Gastroesophageal sphincter (tissue), 4 donors: Measurements from ENCODE around the gene TTC7B. TPM values are rescaled to one million over a fixed set of nuclear protein-coding genes. Genes with fewer than 3 reads are reported as not detected.

ENCODE experiments used
- ATAC-seq: fragments of 150-250 bp; one replicate; pipeline ENCODE4 v1.9.1; 2016; ENCODE audit warnings: mild to moderate bottlenecking, moderate library complexity
- H3K27ac ChIP-seq, 4 donors: fragments of 200-600 bp; sonication (generic) in 3 of 4; 1 replicate in 3 of 4; 2 replicates in 1 of 4; pipeline ENCODE4 v1.5.1; 2016 to 2019
- H3K27me3 ChIP-seq: fragments of 200-600 bp; sonication (generic); one replicate; pipeline ENCODE4 v1.5.1; 2019
- H3K36me3 ChIP-seq, 2 donors: fragments of 200-600 bp; sonication (generic); one replicate each; pipeline ENCODE4 v1.5.1; 2019; ENCODE audit warnings: control low read depth in 1 of 2
- H3K4me1 ChIP-seq, 3 donors: fragments of 200-600 bp; sonication (generic); 1 replicate in 2 of 3; 2 replicates in 1 of 3; pipeline ENCODE4 v1.5.1; 2016 to 2019; ENCODE audit warnings: control low read depth in 2 of 3
- H3K4me3 ChIP-seq, 2 donors: fragments of 200-600 bp; sonication (generic); one replicate each; pipeline ENCODE4 v1.5.1; 2019; ENCODE audit warnings: mild to moderate bottlenecking in 1 of 2, moderate library complexity in 1 of 2
- H3K9me3 ChIP-seq, 3 donors: fragments of 200-600 bp; sonication (generic); one replicate each; pipeline ENCODE4 v1.5.1; 2017 to 2019; ENCODE audit warnings: control low read depth in 2 of 3
- EP300 ChIP-seq: sonication (generic); formaldehyde crosslinking; IDR thresholded peaks from one replicate; pipeline ENCODE4 v1.6.1; 2017; ENCODE audit warnings: antibody characterized with exemption, mild to moderate bottlenecking
- POLR2A ChIP-seq, 2 donors: fragments of 450-650 bp; IDR thresholded peaks; one replicate each; pipeline ENCODE4 v1.6.1; 2017; ENCODE audit warnings: antibody characterized with exemption in 2 of 2, mild to moderate bottlenecking in 2 of 2, moderate library complexity in 1 of 2
- POLR2AphosphoS5 ChIP-seq: sonication (generic); formaldehyde crosslinking; IDR thresholded peaks from one replicate; pipeline ENCODE4 v1.6.1; 2017; ENCODE audit warnings: antibody characterized with exemption
- WGBS, 2 donors: methylation state at CpG; one replicate each; pipeline ENCODE4 v1.1.5; 2018; ENCODE audit warnings: low coverage in 1 of 2; 5-methylcytosine and 5-hydroxymethylcytosine counted together
- total RNA-seq, 4 donors: library from RNA; depleted of rRNA; stranded (reverse); fragments of >200 nt; gene quantifications; one replicate each; pipeline ENCODE4 v1.1.0, GENCODE V29; 2016
- TF ChIP-seq, protein P1 (sequence below), 4 experiments: fragments of 200-600 bp in 2 of 4; fragments of 450-650 bp in 2 of 4; sonication (generic) in 1 of 4; IDR thresholded peaks; one replicate each; pipeline ENCODE4 v1.5.1; 2017 to 2019; ENCODE audit warnings: antibody characterized with exemption in 4 of 4, mild to moderate bottlenecking in 2 of 4, moderate library complexity in 2 of 4

Gene TTC7B
- total RNA-seq, 4 donors from 2014 or later = 59.0 to 170 (median 64.1) TPM

DNA sequence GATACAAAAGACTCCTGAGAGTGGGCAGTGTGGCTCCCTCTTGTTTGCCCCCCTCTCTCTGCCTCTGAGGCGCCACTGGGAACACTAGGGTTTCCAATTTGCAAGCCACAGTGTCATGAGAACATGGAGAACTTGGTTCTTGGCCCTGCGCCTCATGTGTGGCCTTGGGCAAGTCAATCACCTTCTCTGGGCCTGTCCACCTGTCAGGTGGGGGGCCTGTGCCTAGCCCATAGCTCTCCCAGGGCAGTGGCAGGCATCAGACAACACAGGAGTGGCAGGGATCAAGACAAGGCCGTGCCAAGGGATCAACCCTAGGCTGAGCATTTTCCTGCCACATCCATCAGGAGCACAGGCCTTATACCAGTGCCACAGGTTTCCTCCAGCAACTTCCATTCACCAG lies 234.1 kb downstream of the TTC7B start:
- H3K9me3 ChIP-seq = no peaks in the 10 kb centered on the region
- no peak overlapping the region for H3K27ac ChIP-seq
- WGBS, 2 donors = no CpG with 5 or more reads among the region's 3 CpGs
- peaks cover 0 to 67% of the 10 kb centered on the region in 2 donors for H3K36me3 ChIP-seq
- H3K27me3 ChIP-seq = no peaks in the 10 kb centered on the region
- no peak for ATAC-seq
- TF ChIP-seq POLR2A (IDR thresholded peaks at IDR 0.05) (no peak), POLR2AphosphoS5 (no peak), EP300 (no peak)
- TF ChIP-seq, protein P1, sequence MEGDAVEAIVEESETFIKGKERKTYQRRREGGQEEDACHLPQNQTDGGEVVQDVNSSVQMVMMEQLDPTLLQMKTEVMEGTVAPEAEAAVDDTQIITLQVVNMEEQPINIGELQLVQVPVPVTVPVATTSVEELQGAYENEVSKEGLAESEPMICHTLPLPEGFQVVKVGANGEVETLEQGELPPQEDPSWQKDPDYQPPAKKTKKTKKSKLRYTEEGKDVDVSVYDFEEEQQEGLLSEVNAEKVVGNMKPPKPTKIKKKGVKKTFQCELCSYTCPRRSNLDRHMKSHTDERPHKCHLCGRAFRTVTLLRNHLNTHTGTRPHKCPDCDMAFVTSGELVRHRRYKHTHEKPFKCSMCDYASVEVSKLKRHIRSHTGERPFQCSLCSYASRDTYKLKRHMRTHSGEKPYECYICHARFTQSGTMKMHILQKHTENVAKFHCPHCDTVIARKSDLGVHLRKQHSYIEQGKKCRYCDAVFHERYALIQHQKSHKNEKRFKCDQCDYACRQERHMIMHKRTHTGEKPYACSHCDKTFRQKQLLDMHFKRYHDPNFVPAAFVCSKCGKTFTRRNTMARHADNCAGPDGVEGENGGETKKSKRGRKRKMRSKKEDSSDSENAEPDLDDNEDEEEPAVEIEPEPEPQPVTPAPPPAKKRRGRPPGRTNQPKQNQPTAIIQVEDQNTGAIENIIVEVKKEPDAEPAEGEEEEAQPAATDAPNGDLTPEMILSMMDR (IDR thresholded peaks at IDR 0.05) = no peak
- H3K4me3 ChIP-seq = no peak overlapping the region
- peaks cover 0 to 24% (median 0%) of the 10 kb centered on the region in 3 donors for H3K4me1 ChIP-seq

DNA sequence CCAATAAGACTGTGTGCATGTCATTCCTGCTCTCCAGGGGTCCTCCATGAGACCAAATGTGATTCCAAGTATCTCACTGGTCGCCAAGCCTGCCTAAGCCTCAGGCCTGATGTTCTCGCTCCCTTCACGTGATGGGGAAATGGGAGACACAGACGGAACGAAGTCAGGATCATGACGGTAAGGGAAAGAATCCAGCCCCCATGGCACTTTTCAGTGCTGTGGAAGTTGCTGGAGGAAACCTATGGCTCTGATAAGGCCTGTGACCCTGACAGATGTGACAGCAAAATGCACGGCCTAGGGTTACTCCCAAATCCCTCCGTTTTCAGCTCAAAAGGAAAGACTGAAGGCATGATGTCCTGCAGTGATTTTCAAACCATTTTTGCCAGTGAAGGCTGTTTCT lies 234.5 kb downstream of the TTC7B start:
- no peak for TF ChIP-seq POLR2A (IDR thresholded peaks at IDR 0.05)
- Histone ChIP-seq H3K9me3 (no peaks in the 10 kb centered on the region), H3K36me3 (peaks cover 0 to 67% of the 10 kb centered on the region in 2 donors), H3K4me1 (peaks cover 0 to 28% (median 0%) of the 10 kb centered on the region in 3 donors), H3K27ac (no peak overlapping the region), H3K27me3 (no peaks in the 10 kb centered on the region), H3K4me3 (no peak overlapping the region)
- no peak for ATAC-seq
- 89% methylated on average over 3 of the region's 8 CpGs; no CpG with 5 or more reads in 1 of the 2 donors for WGBS, 2 donors

- ATAC-seq = no peak
- TF ChIP-seq POLR2A (IDR thresholded peaks at IDR 0.05) (no peak), POLR2AphosphoS5 (no peak), EP300 (no peak)
- TF ChIP-seq, protein P1 (IDR thresholded peaks at IDR 0.05) = no peak
- Histone ChIP-seq H3K4me3 (no peak overlapping the region), H3K27ac (no peak overlapping the region), H3K9me3 (no peaks in the 10 kb centered on the region), H3K4me1 (peaks cover 0 to 37% (median 0%) of the 10 kb centered on the region in 3 donors), H3K27me3 (no peaks in the 10 kb centered on the region), H3K36me3 (peaks cover 0 to 59% of the 10 kb centered on the region in 2 donors)
- WGBS, 2 donors = 80 to 92% methylated on average over 2 of the region's 20 CpGs
Observed at GRCh38 chr14:90580377-90581335, 235.6 kb downstream of the TTC7B start.

DNA sequence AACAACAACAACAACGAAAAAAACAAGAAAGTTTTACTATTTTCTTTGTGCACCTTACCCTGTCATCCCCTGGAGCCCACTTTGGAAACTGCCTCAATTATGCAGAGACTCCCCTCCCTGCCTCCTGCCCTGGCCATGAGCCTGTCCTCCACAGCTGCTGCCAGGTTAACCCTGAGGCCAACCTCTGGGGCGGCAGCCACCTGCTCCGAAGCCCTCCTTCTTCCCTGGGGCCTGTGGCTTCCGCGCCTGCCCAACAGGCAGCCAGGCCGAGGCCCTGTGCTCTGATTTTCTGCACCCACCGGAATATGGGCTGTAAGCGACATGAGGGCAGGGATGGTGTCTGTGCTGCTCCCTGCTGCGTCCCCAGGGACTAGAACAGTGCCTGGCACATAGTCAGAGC lies 236.4 kb downstream of the TTC7B start:
- Histone ChIP-seq H3K36me3 (peaks cover 0 to 53% of the 10 kb centered on the region in 2 donors), H3K27me3 (no peaks in the 10 kb centered on the region), H3K9me3 (no peaks in the 10 kb centered on the region), H3K27ac (no peak overlapping the region), H3K4me3 (no peak overlapping the region), H3K4me1 (peaks cover 0 to 45% (median 0%) of the 10 kb centered on the region in 3 donors)
- WGBS, 2 donors = 74% methylated on average over 2 of the region's 9 CpGs; no CpG with 5 or more reads in 1 of the 2 donors
- TF ChIP-seq EP300 = no peak
- no peak for TF ChIP-seq POLR2AphosphoS5
- TF ChIP-seq POLR2A (IDR thresholded peaks at IDR 0.05) = no peak
- TF ChIP-seq, protein P1 (IDR thresholded peaks at IDR 0.05) = no peak
- ATAC-seq = no peak

DNA sequence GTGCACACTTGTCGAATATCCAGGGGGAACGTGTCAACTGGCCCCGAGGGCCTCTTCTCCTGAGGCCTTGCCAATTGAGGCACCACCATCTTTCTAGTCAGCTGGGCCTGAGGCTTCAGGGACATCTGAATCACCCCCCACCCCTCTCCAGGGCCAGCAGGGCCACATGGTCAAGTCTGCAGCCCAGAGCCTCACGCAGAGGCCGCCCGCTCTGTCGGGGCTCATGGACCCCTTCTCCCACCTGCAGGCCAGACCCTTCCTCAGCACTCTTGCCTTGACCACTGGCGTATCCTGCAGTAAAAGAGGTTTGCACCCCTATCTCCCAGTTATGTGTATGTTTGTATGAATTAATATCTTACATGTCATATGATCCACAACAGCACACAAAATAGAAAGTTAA lies 237.1 kb downstream of the TTC7B start:
- Histone ChIP-seq H3K4me1 (peaks cover 0 to 53% (median 5%) of the 10 kb centered on the region in 3 donors), H3K9me3 (no peaks in the 10 kb centered on the region), H3K4me3 (no peak overlapping the region), H3K27ac (no peak overlapping the region), H3K36me3 (peaks cover 0 to 53% of the 10 kb centered on the region in 2 donors), H3K27me3 (no peaks in the 10 kb centered on the region)
- WGBS, 2 donors = 100% methylated on average over 4 of the region's 8 CpGs; no CpG with 5 or more reads in 1 of the 2 donors
- no peak for ATAC-seq
- TF ChIP-seq, protein P1 (IDR thresholded peaks at IDR 0.05) = no peak
- TF ChIP-seq POLR2AphosphoS5 = no peak
- TF ChIP-seq EP300 = no peak
- no peak for TF ChIP-seq POLR2A (IDR thresholded peaks at IDR 0.05)
